MCF 10A (cell line): Measurements from ENCODE around the gene GSAP. TPM values are rescaled to one million over a fixed set of nuclear protein-coding genes. Genes with fewer than 3 reads are reported as not detected.

Source experiments
- BruUV-seq: library from RNA; stranded (reverse); fragments of 400-500 nt; replicated peaks from 2 replicates; lab custom pipeline; 2021; lab: Mats Ljungman, UMichigan
- CTCF ChIA-PET: fragments of 300-600 bp; sonication (Branson Sonifier 250); formaldehyde crosslinking; extraction: SDS; loops from one replicate; lab custom pipeline; 2021; ENCODE audit warnings: antibody characterized with exemption, inconsistent platforms; lab: Yijun Ruan, JAX
- POLR2A ChIA-PET: fragments of 300-600, 350-650 bp; sonication (Branson Sonifier 250); formaldehyde crosslinking; extraction: SDS; loops from one replicate; lab custom pipeline; 2020; ENCODE audit warnings: antibody characterized with exemption, inconsistent platforms; lab: Yijun Ruan, JAX
- DNase-seq: peaks from one replicate; pipeline ENCODE4 v3.0.0-alpha.2; 2018; ENCODE audit not compliant: unreplicated experiment
- H3K27ac Mint-ChIP-seq: one replicate; pipeline ENCODE4 v1.8.0; 2022; ENCODE audit warnings: mild to moderate bottlenecking, low read depth, mixed read lengths; ENCODE audit not compliant: unreplicated experiment
- H3K27me3 Mint-ChIP-seq: one replicate; pipeline ENCODE4 v1.8.0; 2022; ENCODE audit warnings: mixed read lengths; ENCODE audit not compliant: insufficient read depth, unreplicated experiment
- H3K36me3 Mint-ChIP-seq: one replicate; pipeline ENCODE4 v1.8.0; 2022; ENCODE audit warnings: mild to moderate bottlenecking, moderate library complexity, mixed read lengths; ENCODE audit not compliant: insufficient read depth, unreplicated experiment
- H3K4me1 Mint-ChIP-seq: one replicate; pipeline ENCODE4 v1.8.0; 2022; ENCODE audit warnings: mixed read lengths; ENCODE audit not compliant: insufficient read depth, unreplicated experiment
- H3K4me3 Mint-ChIP-seq: one replicate; pipeline ENCODE4 v1.8.0; 2022; ENCODE audit warnings: mild to moderate bottlenecking, moderate library complexity, mixed read lengths; ENCODE audit not compliant: unreplicated experiment
- H3K9me3 Mint-ChIP-seq: one replicate; pipeline ENCODE4 v1.8.0; 2022; ENCODE audit warnings: mixed read lengths; ENCODE audit not compliant: unreplicated experiment
- CTCF ChIP-seq: fragments of 200-600 bp; IDR thresholded peaks from one replicate; pipeline ENCODE4 v1.8.0; 2022; ENCODE audit warnings: antibody characterized with exemption, mild to moderate bottlenecking; ENCODE audit not compliant: unreplicated experiment
- intact Hi-C: fragments of 100-400 bp; cut with micrococcal nuclease; formaldehyde crosslinking; loops from 2 replicates; pipeline ENCODE4 v1.14.1; 2022
- total RNA-seq: library from RNA; stranded (reverse); gene quantifications from 2 replicates; pipeline ENCODE4 v1.2.3, GENCODE V29; 2022

The GSAP gene
- total RNA-seq, 1 experiment from 2014 or later = 13.7 TPM

DNA sequence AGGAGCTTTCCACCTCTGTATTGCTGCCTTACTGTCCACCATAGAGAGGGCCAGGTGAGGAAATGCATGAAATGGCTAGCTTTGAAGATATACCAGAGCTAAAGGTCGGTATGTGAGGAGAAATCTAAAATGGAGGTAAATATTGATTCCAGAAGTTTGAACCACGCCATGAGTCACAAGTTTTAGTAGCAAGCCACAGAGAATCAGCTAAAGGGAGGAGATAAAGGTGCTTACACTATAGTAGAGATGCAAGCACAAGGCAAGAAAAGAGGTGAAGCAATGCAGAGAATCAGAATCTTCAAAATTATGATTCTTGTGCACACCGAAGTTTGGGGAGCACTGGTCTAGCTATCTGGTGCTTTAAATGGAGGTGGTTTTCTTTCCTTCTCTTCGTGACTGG, 3.0 kb upstream of the GSAP start:
- TF ChIP-seq CTCF = no peak
- BruUV-seq = no TSS peak
- no peak for DNase-seq
- CTCF ChIA-PET = interaction anchor here (1.7 kb wide), 1 partner anchor 16 kb away, joined by 11 read pairs; no protein-coding TSS in a partner anchor
- POLR2A ChIA-PET = no interaction called here
- Mint-ChIP-seq H3K27ac (no peak overlapping the region), H3K4me1 (no peaks in the 10 kb centered on the region), H3K4me3 (no peak overlapping the region), H3K36me3 (no peaks in the 10 kb centered on the region), H3K9me3 (no peaks in the 10 kb centered on the region), H3K27me3 (no peaks in the 10 kb centered on the region)
- intact Hi-C loops = no loop called here

DNA sequence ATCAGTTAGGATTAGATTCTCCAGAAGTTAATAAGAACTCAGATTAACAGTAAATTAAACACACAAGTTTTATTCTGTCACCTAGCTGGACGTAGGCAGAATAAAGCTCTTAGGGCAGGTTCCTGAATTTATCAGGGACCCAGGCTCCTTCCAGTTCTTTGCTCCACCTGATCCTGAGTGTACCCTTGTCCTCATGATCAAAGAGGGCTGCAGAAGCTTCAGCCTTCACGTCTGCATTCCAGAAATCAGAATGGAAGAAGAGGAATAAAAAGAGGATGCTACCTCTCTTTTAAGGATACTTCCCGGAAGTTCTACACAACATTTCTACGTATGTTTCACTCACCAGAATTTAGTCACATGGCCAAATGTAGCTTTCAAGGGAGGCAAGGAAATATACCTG, 1.7 kb upstream of the GSAP start:
- intact Hi-C loops = no loop called here
- POLR2A ChIA-PET = interaction anchor here (1.4 to 5.3 kb wide), 2 partner anchors 8 to 121 kb away, joined by 3 to 25 read pairs; no protein-coding TSS in a partner anchor
- no TSS peak for BruUV-seq

GRCh38 chr7:77416621-77417371, 647 bp upstream of the GSAP start:
- Mint-ChIP-seq H3K4me1 (no peaks in the 10 kb centered on the region), H3K36me3 (no peaks in the 10 kb centered on the region), H3K27ac (peak overlapping the region; percentile 35), H3K27me3 (no peaks in the 10 kb centered on the region), H3K4me3 (peak overlapping the region; percentile 66), H3K9me3 (no peaks in the 10 kb centered on the region)
- TSS peak; percentile 74 for BruUV-seq
- POLR2A ChIA-PET = interaction anchor here (0.6 to 5.3 kb wide), 7 partner anchors 9 to 279 kb away, joined by 3 to 25 read pairs (median 3); partner anchors contain the start of gene RSBN1L
- CTCF ChIA-PET = interaction anchor here (0.9 to 1.6 kb wide), 3 partner anchors 15 to 111 kb away, joined by 3 to 5 read pairs (median 3); no protein-coding TSS in a partner anchor
- intact Hi-C loops = no loop called here
- no peak for TF ChIP-seq CTCF
- DNase-seq = no peak

More for the DNA sequence above, 1.7 kb upstream of the GSAP start:
- no peak overlapping the region for H3K4me3 Mint-ChIP-seq
- H3K4me1 Mint-ChIP-seq = no peaks in the 10 kb centered on the region
- no peaks in the 10 kb centered on the region for H3K27me3 Mint-ChIP-seq
- H3K9me3 Mint-ChIP-seq = no peaks in the 10 kb centered on the region
- CTCF ChIA-PET = interaction anchor here (1.2 kb wide), 1 partner anchor 53 kb away, joined by 3 read pairs; no protein-coding TSS in a partner anchor
- no peak overlapping the region for H3K27ac Mint-ChIP-seq
- DNase-seq = no peak
- no peak for TF ChIP-seq CTCF
- H3K36me3 Mint-ChIP-seq = no peaks in the 10 kb centered on the region

- ChIA-PET POLR2A (interaction anchor here (0.7 to 5.3 kb wide), 9 partner anchors 9 to 143 kb away, joined by 3 to 25 read pairs (median 5); no protein-coding TSS in a partner anchor), CTCF (interaction anchor here (0.8 to 1.8 kb wide), 5 partner anchors 13 to 165 kb away, joined by 3 to 8 read pairs (median 5); no protein-coding TSS in a partner anchor)
- Mint-ChIP-seq H3K4me3 (peak overlapping the region; percentile 66), H3K27me3 (no peaks in the 10 kb centered on the region), H3K4me1 (peaks cover 6% of the 10 kb centered on the region), H3K9me3 (no peaks in the 10 kb centered on the region), H3K27ac (no peak overlapping the region), H3K36me3 (no peaks in the 10 kb centered on the region)
- BruUV-seq = no TSS peak
- intact Hi-C loops = no loop called here
- no peak for DNase-seq
- TF ChIP-seq CTCF = no peak
Observed at GRCh38 chr7:77415476-77415822, 700 bp downstream of the GSAP start.
